ENCODE data around the gene SPANXN1.
"Not testable (repeated sequence)": the region's sequence is repeated elsewhere in the genome, so short reads cannot be mapped to it uniquely, and the experiment has no call there.

Gene SPANXN1

GRCh38 chrX:145247203-145247602 lies at the start of gene SPANXN1:
SPANXN1 (plus strand) TSS chrX:145247503; CDS start chrX:145247587, 84 bp downstream.
- H3K4me3 ChIP-seq (ENCODE audit: low read depth, low read length): not testable (repeated sequence)

GRCh38 chrX:145199078-145199477 lies 48.2 kb upstream of the SPANXN1 start:
- no peak for TF ChIP-seq CTCF (IDR thresholded peaks at IDR 0.05; ENCODE audit: borderline replicate concordance, insufficient read depth, low read depth, low read length)
- no peak overlapping the region for H3K4me3 ChIP-seq (ENCODE audit: low read depth, low read length)

GRCh38 chrX:145213504-145213903 lies 33.8 kb upstream of the SPANXN1 start:
- no peak overlapping the region for H3K4me3 ChIP-seq (ENCODE audit: low read depth, low read length)
- peak; percentile 39; the same call in 1 of the 2 replicates for TF ChIP-seq CTCF (IDR thresholded peaks at IDR 0.05; ENCODE audit: borderline replicate concordance, insufficient read depth, low read depth, low read length)

GRCh38 chrX:145292218-145292617 lies 44.9 kb downstream of the SPANXN1 start:
- TF ChIP-seq CTCF (IDR thresholded peaks at IDR 0.05; ENCODE audit: borderline replicate concordance, insufficient read depth, low read depth, low read length): no peak
- H3K4me3 ChIP-seq (ENCODE audit: low read depth, low read length): no peak overlapping the region
